Mesothelial cell of epicardium (in vitro differentiated cells): ENCODE measurements around the gene NF2. TPM values are rescaled to one million over a fixed set of nuclear protein-coding genes. Genes with fewer than 3 reads are reported as not detected.

Experiments used
- DNase-seq, 2 experiments: peaks; one replicate each; pipeline ENCODE4 v3.0.0; 2021; ENCODE audit warnings: low spot score in 2 of 2; ENCODE audit not compliant: unreplicated experiment in 2 of 2
- H3K27ac Mint-ChIP-seq: 2 replicates; pipeline ENCODE4 v1.8.0; 2021; ENCODE audit warnings: mixed read lengths
- H3K27me3 Mint-ChIP-seq: 2 replicates; pipeline ENCODE4 v1.8.0; 2021; ENCODE audit warnings: low read depth, mixed read lengths
- H3K36me3 Mint-ChIP-seq: 2 replicates; pipeline ENCODE4 v1.8.0; 2021; ENCODE audit warnings: mixed read lengths
- H3K4me1 Mint-ChIP-seq: 2 replicates; pipeline ENCODE4 v1.8.0; 2021; ENCODE audit warnings: mixed read lengths
- H3K4me3 Mint-ChIP-seq: 2 replicates; pipeline ENCODE4 v1.8.0; 2021; ENCODE audit warnings: mild to moderate bottlenecking, moderate library complexity, mixed read lengths
- H3K9me3 Mint-ChIP-seq: 2 replicates; pipeline ENCODE4 v1.8.0; 2021; ENCODE audit warnings: mixed read lengths
- CTCF ChIP-seq: fragments of 200-600 bp; sonication (generic); IDR thresholded peaks from one replicate; pipeline ENCODE4 v1.5.0; 2021; ENCODE audit warnings: antibody characterized with exemption; ENCODE audit not compliant: unreplicated experiment
- total RNA-seq: library from RNA; stranded (reverse); gene quantifications from 3 replicates; pipeline ENCODE4 v1.2.1, GENCODE V29; 2021

The NF2 gene
- total RNA-seq, 1 donor from 2014 or later: 42.1 TPM

DNA sequence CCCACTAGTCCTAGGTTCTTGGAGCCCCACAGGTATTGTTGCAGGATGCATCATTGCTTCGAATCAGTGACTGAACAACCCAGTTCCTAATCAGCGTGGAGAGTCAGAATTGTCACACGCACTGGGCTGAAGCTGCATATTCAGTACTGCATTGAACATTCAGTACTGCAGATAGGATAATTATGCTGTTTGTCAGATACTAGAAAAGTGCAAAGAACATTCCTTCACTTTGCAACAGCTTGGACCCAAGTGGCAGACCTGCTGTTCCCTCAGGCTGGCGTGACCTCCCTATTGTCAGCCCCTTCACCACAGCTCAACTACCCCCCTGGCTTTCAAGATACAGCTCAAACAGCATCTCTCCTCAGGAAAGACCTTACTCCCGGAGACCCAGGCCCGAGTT, 27.6 kb downstream of the NF2 start:
- Mint-ChIP-seq H3K36me3 (peaks cover 2% of the 10 kb centered on the region), H3K27ac (no peak overlapping the region), H3K27me3 (no peaks in the 10 kb centered on the region), H3K9me3 (no peaks in the 10 kb centered on the region), H3K4me3 (no peak overlapping the region), H3K4me1 (peaks cover 38% of the 10 kb centered on the region)
- no peak for TF ChIP-seq CTCF
- DNase-seq: no peak

DNA sequence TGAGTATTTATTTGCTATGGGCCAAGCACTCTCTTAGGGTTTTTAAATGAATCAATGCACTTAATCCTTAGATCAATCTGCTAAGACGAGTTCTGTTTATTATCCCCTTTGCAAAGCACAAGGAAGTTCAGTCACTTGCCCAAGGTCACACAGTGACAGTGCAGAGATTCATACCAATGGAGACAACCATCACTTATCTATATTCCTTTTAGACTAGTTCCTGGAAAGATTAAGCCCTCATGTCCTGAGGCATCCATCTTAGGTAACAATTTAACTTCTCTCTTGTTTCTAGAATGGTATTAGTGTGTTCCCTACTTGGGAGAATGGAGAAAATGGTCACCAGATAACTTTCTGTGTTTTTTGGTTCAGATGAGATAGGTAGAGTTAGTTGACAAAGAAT, 28.3 kb downstream of the NF2 start:
- DNase-seq: no peak
- no peak overlapping the region for H3K4me3 Mint-ChIP-seq
- H3K36me3 Mint-ChIP-seq: peaks cover 2% of the 10 kb centered on the region
- H3K27ac Mint-ChIP-seq: no peak overlapping the region
- TF ChIP-seq CTCF: no peak
- H3K27me3 Mint-ChIP-seq: no peaks in the 10 kb centered on the region
- no peaks in the 10 kb centered on the region for H3K9me3 Mint-ChIP-seq
- peaks cover 33% of the 10 kb centered on the region for H3K4me1 Mint-ChIP-seq

DNA sequence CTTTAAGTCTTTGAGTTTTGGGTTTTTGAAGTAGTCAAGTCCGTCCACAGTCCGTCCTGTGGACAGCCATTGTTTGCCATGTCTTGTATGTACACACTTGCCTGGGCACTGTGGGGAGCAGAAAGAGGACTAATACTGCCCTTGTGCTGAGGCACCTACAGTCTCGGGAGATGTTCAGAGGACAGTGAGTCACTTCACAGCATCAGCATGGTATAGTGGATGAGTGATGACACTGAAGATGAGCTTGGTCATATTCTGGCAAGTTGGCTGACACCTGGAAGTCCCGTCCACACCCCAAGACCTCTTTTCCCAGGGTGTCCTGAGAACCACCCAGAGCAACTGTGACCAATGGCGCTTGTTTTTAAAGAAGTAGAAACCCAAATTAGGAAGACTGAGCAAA, 29.2 kb downstream of the NF2 start:
- no peaks in the 10 kb centered on the region for H3K9me3 Mint-ChIP-seq
- peaks cover 3% of the 10 kb centered on the region for H3K36me3 Mint-ChIP-seq
- H3K4me3 Mint-ChIP-seq: no peak overlapping the region
- H3K27me3 Mint-ChIP-seq: no peaks in the 10 kb centered on the region
- TF ChIP-seq CTCF: no peak
- peaks cover 24% of the 10 kb centered on the region for H3K4me1 Mint-ChIP-seq
- no peak for DNase-seq
- H3K27ac Mint-ChIP-seq: no peak overlapping the region

GRCh38 chr22:29633514-29634312, 30.3 kb downstream of the NF2 start:
- H3K4me1 Mint-ChIP-seq: peaks cover 19% of the 10 kb centered on the region
- H3K36me3 Mint-ChIP-seq: peaks cover 8% of the 10 kb centered on the region
- DNase-seq: no peak
- no peaks in the 10 kb centered on the region for H3K27me3 Mint-ChIP-seq
- H3K9me3 Mint-ChIP-seq: no peaks in the 10 kb centered on the region
- H3K27ac Mint-ChIP-seq: no peak overlapping the region
- no peak for TF ChIP-seq CTCF
- no peak overlapping the region for H3K4me3 Mint-ChIP-seq

DNA sequence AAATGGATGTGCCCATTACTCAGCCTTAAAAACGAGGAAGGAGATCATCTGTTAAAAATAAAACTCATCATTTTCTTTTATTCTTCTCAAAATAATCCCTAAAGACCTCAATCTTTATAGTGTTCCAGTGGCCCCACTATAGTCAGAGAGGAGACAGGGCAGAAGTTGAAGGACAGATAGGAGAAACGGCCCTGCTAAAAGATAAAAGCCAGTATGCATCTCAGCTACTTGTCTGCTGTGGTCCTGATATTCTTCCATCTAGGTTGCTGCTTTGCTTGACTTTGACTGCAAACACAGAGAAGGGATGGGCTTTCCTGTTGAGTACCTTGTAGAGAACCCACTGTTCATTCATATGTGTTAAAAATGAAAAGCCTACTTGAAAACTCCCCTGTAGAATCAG, 31.4 kb downstream of the NF2 start:
- H3K4me1 Mint-ChIP-seq: peaks cover 9% of the 10 kb centered on the region
- H3K9me3 Mint-ChIP-seq: no peaks in the 10 kb centered on the region
- TF ChIP-seq CTCF: no peak
- no peak overlapping the region for H3K4me3 Mint-ChIP-seq
- no peaks in the 10 kb centered on the region for H3K27me3 Mint-ChIP-seq
- H3K36me3 Mint-ChIP-seq: peaks cover 12% of the 10 kb centered on the region
- H3K27ac Mint-ChIP-seq: no peak overlapping the region
- no peak for DNase-seq
